GM12872 (cell line): Measurements from ENCODE around the gene AKR1C2.

Source experiments
- TF ChIP-seq, protein P1 (sequence below): IDR thresholded peaks from 3 replicates; pipeline ENCODE4 v1.5.1; 2011; ENCODE audit warnings: low read depth, mild to moderate bottlenecking, low read length, moderate library complexity; ENCODE audit not compliant: insufficient read depth

Gene AKR1C2

DNA sequence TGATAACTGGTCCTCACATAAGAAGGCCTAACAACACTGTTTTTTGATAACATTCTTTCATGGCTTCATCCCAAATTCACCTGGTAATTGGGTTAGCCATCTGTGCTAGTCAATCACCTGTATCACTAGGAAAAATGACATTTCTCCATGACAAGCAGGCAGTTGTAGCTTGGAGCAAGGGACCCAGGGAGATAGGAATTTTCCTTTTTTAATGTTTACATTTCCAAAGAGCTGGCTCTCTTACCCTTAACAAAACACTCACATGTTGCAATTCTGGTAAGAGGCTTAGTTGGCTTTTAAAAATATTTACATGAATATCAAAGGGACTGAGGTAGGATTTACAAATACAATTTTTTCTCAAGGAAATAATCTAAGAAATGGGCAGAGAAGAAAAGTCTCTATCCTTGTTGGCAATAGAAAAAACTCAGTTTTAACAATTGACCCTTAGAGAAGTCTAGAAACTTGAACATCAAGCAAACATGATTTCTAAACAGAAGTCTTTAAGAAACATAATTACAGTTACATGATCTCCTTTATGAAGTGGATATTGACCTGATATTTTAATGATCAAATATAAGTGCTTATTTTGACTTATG is 56.5 kb downstream of the AKR1C2 start:
- TF ChIP-seq, protein P1, sequence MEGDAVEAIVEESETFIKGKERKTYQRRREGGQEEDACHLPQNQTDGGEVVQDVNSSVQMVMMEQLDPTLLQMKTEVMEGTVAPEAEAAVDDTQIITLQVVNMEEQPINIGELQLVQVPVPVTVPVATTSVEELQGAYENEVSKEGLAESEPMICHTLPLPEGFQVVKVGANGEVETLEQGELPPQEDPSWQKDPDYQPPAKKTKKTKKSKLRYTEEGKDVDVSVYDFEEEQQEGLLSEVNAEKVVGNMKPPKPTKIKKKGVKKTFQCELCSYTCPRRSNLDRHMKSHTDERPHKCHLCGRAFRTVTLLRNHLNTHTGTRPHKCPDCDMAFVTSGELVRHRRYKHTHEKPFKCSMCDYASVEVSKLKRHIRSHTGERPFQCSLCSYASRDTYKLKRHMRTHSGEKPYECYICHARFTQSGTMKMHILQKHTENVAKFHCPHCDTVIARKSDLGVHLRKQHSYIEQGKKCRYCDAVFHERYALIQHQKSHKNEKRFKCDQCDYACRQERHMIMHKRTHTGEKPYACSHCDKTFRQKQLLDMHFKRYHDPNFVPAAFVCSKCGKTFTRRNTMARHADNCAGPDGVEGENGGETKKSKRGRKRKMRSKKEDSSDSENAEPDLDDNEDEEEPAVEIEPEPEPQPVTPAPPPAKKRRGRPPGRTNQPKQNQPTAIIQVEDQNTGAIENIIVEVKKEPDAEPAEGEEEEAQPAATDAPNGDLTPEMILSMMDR: no peak

GRCh38 chr10:4945766-4946717 is 57.6 kb downstream of the AKR1C2 start:
- TF ChIP-seq, protein P1: no peak

DNA sequence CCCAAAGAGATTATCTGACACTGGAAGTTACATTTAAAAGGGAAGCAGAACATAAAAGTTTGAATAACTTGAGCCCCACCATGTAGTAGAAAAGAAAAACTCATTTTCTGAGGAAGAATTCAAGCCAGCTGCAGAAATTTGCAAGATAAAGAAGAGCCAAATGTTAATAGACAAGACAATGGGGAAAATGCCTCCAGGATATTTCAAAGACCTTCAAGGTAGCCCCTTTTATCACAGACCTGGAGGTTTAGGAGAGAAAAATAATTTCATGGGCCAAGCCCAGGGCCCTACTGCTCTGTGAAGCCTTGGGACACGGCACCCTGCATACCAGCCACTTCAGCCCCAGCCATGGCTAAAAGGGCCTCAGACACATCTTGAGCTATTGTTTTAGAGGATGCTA is 58.8 kb downstream of the AKR1C2 start:
- TF ChIP-seq, protein P1: no peak

GRCh38 chr10:4943821-4944220 is 59.8 kb downstream of the AKR1C2 start:
- TF ChIP-seq, protein P1: no peak

GRCh38 chr10:4941540-4942330 is 61.9 kb downstream of the AKR1C2 start:
- TF ChIP-seq, protein P1: no peak

DNA sequence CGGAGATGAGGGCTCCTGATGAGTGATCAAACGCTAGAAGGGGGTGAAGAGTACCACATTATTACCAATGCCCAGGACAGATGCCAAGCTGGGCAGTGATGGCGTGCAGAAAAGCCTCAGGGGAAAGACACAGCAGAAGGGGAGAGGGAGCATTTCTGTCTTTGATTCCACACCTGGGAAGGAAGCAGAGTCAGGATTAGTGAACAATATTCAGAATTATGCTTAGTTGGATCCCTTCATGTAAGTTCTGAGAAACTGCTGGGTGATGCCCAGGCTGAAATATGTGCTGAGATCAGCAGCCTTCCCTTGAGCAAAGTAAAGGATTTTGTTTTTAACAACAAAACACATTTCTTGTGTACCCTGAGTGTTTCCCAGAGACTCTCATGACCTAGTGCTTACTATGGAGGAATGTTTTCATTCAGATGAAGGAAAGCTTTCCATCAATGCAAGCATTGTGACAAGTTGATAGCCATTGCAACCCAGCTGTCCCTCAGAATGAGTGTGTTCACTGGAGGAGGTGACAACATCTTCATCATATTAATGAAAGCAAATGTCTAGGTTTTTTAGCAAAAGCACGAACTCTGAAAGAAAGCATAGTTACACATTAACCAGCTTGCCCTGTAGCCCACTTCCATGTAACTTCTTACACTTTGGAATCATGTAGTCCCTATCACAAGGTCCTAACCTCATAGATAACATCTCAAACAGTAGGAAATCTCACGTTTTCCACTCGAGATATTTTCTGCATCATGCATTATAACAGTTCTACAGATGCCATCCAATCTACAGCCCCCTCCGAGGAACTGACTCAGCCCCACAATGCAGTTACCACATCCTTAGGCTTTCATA is 64.2 kb downstream of the AKR1C2 start:
- TF ChIP-seq, protein P1: no peak
